ENCODE results near the gene ZNF263.

The ZNF263 gene

GRCh38 chr16:3282730-3283542, at the start of gene ZNF263 (continued):
- TF ChIP-seq PRDM10 (tag by site-specific recombination; IDR thresholded peaks at IDR 0.05), result peak; percentile 84
- TF ChIP-seq PRDM1 (tag by site-specific recombination; IDR thresholded peaks at IDR 0.05), result no peak
- peak; percentile 7; the same call in 1 of the 2 replicates for TF ChIP-seq ZIC2 (tag by site-specific recombination; IDR thresholded peaks at IDR 0.05)
- no peak for TF ChIP-seq ZNF585B (tag by site-specific recombination; IDR thresholded peaks at IDR 0.05)
- TF ChIP-seq TSHZ1 (tag by site-specific recombination; IDR thresholded peaks at IDR 0.05; ENCODE audit: borderline replicate concordance), result no peak
- TF ChIP-seq ZNF10 (tag by site-specific recombination; IDR thresholded peaks at IDR 0.05), result no peak
- TF ChIP-seq ZBTB20 (tag by site-specific recombination; IDR thresholded peaks at IDR 0.05), result peak; percentile 100
- no peak for TF ChIP-seq ZNF513 (tag by site-specific recombination; IDR thresholded peaks at IDR 0.05)
- TF ChIP-seq ZNF785 (tag by site-specific recombination; IDR thresholded peaks at IDR 0.05), result peak; percentile 90
- TF ChIP-seq ZNF654 (tag by site-specific recombination; IDR thresholded peaks at IDR 0.05; ENCODE audit: low read depth), result no peak
- peak; percentile 12; the same call in 1 of the 2 replicates for TF ChIP-seq INSM2 (tag by site-specific recombination; IDR thresholded peaks at IDR 0.05)
- no peak for TF ChIP-seq ZNF26 (tag by site-specific recombination; IDR thresholded peaks at IDR 0.05)
- no peak for TF ChIP-seq ZNF133 (tag by site-specific recombination; IDR thresholded peaks at IDR 0.05)
- no peak; the same call in 1 of the 2 replicates for TF ChIP-seq GLIS2 (tag by site-specific recombination; IDR thresholded peaks at IDR 0.05)
- TF ChIP-seq ZBTB48 (tag by site-specific recombination; IDR thresholded peaks at IDR 0.05), result peak; percentile 81
- no peak for TF ChIP-seq ZNF623 (tag by site-specific recombination; IDR thresholded peaks at IDR 0.05)
- TF ChIP-seq HIC1 (tag by site-specific recombination; IDR thresholded peaks at IDR 0.05), result peak; percentile 48; the same call in 1 of the 2 replicates
- TF ChIP-seq GLI4 (tag by site-specific recombination; IDR thresholded peaks at IDR 0.05), result no peak
- TF ChIP-seq CTCF (tag by site-specific recombination; IDR thresholded peaks at IDR 0.05), result no peak
- no peak for TF ChIP-seq ZNF560 (tag by site-specific recombination; IDR thresholded peaks at IDR 0.05; ENCODE audit: borderline replicate concordance)

Measured in HEK293 (cell line).